OCI-LY3 (cell line): ENCODE results near the gene CACNA1F.

Source experiments
- H2AFZ ChIP-seq: fragments of 200-600, 300-600 bp; shearing (Covaris generic); 2 replicates; pipeline ENCODE4 v1.6.0; 2014; ENCODE audit warnings: antibody characterized with exemption, low read depth, low read length
- H3K27ac ChIP-seq: fragments of 200-600, 300-600 bp; sonication (generic); 2 replicates; pipeline ENCODE4 v1.5.1; 2014; ENCODE audit warnings: mild to moderate bottlenecking, low read length, moderate library complexity, mixed read lengths
- H3K27me3 ChIP-seq: fragments of 200-600, 300-600 bp; sonication (generic); 2 replicates; pipeline ENCODE4 v1.6.1; 2014; ENCODE audit warnings: low read depth, low read length, mixed read lengths
- H3K36me3 ChIP-seq: fragments of 200-600, 300-600 bp; sonication (generic); replicated peaks from 2 replicates; pipeline ENCODE3; 2014; ENCODE audit warnings: low read depth, low read length, mixed read lengths
- H3K4me1 ChIP-seq: fragments of 300-600, 200-600 bp; sonication (generic); 2 replicates; pipeline ENCODE4 v1.6.1; 2014; ENCODE audit warnings: low read length, mixed read lengths
- H3K4me2 ChIP-seq: fragments of 200-600, 300-600 bp; sonication (generic); 2 replicates; pipeline ENCODE4 v1.6.1; 2014; ENCODE audit warnings: low read length, mixed read lengths
- H3K4me3 ChIP-seq: fragments of 300-600, 200-600 bp; sonication (generic); 2 replicates; pipeline ENCODE4 v1.5.1; 2014; ENCODE audit warnings: antibody characterized with exemption, mild to moderate bottlenecking, low read length, moderate library complexity
- H3K79me2 ChIP-seq: fragments of 300-600, 200-600 bp; shearing (Covaris generic); 2 replicates; pipeline ENCODE4 v1.6.1; 2014; ENCODE audit warnings: mild to moderate bottlenecking, low read length, mixed read lengths
- H3K9ac ChIP-seq: fragments of 300-600, 200-600 bp; shearing (Covaris generic); 2 replicates; pipeline ENCODE4 v1.6.0; 2014; ENCODE audit warnings: mild to moderate bottlenecking, low read length, moderate library complexity
- H3K9me3 ChIP-seq: fragments of 200-600, 300-600 bp; shearing (Covaris generic); 2 replicates; pipeline ENCODE4 v1.6.1; 2014; ENCODE audit warnings: low read length, mixed read lengths; ENCODE audit not compliant: insufficient read depth
- H4K20me1 ChIP-seq: fragments of 200-600, 300-600 bp; sonication (generic); 2 replicates; pipeline ENCODE4 v1.6.1; 2016; ENCODE audit warnings: low read length, mixed read lengths; ENCODE audit not compliant: insufficient read depth
- CTCF ChIP-seq: fragments of 200-600, 300-600 bp; sonication (generic); IDR thresholded peaks from 2 replicates; pipeline ENCODE4 v1.5.1; 2014; ENCODE audit warnings: antibody characterized with exemption, low read length, low read depth
- EZH2phosphoT487 ChIP-seq: fragments of 200-600 bp; shearing (Covaris generic); IDR thresholded peaks from 2 replicates; pipeline ENCODE4 v1.6.1; 2018; ENCODE audit warnings: antibody characterized with exemption, mixed run types, low read depth

The CACNA1F gene

GRCh38 chrX:49197543-49198087 lies 35.5 kb downstream of the CACNA1F start:
- H3K9me3 ChIP-seq, result no peaks in the 10 kb centered on the region
- H3K27ac ChIP-seq, result no peak overlapping the region
- TF ChIP-seq CTCF (no peak), EZH2phosphoT487 (no peak)
- H3K79me2 ChIP-seq, result no peaks in the 10 kb centered on the region
- no peaks in the 10 kb centered on the region for H4K20me1 ChIP-seq
- H3K4me1 ChIP-seq, result peaks cover 13% of the 10 kb centered on the region
- no peaks in the 10 kb centered on the region for H3K27me3 ChIP-seq
- no peak overlapping the region for H3K4me3 ChIP-seq
- no peak overlapping the region for H3K4me2 ChIP-seq
- H3K9ac ChIP-seq, result no peak overlapping the region
- no peak overlapping the region for H2AFZ ChIP-seq
- no peaks in the 10 kb centered on the region for H3K36me3 ChIP-seq

GRCh38 chrX:49193542-49193964 lies 39.6 kb downstream of the CACNA1F start:
- no peak overlapping the region for H2AFZ ChIP-seq
- no peaks in the 10 kb centered on the region for H4K20me1 ChIP-seq
- peaks cover 11% of the 10 kb centered on the region; the same call in 1 of the 2 replicates for H3K4me1 ChIP-seq
- no peak overlapping the region for H3K27ac ChIP-seq
- no peak overlapping the region for H3K4me3 ChIP-seq
- no peaks in the 10 kb centered on the region for H3K27me3 ChIP-seq
- no peak overlapping the region for H3K4me2 ChIP-seq
- no peak overlapping the region for H3K9ac ChIP-seq
- TF ChIP-seq EZH2phosphoT487 (no peak), CTCF (no peak)
- no peaks in the 10 kb centered on the region for H3K79me2 ChIP-seq
- H3K9me3 ChIP-seq, result no peaks in the 10 kb centered on the region
- H3K36me3 ChIP-seq, result no peaks in the 10 kb centered on the region

- H3K4me1 ChIP-seq, result peaks cover 11% of the 10 kb centered on the region; the same call in 1 of the 2 replicates
- TF ChIP-seq CTCF (peak; percentile 67), EZH2phosphoT487 (no peak)
- H3K9me3 ChIP-seq, result no peaks in the 10 kb centered on the region
- H3K9ac ChIP-seq, result no peak overlapping the region
- no peaks in the 10 kb centered on the region for H3K27me3 ChIP-seq
- H3K4me2 ChIP-seq, result no peak overlapping the region
- H4K20me1 ChIP-seq, result no peaks in the 10 kb centered on the region
- no peak overlapping the region for H3K4me3 ChIP-seq
- H2AFZ ChIP-seq, result no peak overlapping the region
- no peaks in the 10 kb centered on the region for H3K36me3 ChIP-seq
- no peak overlapping the region for H3K27ac ChIP-seq
- H3K79me2 ChIP-seq, result no peaks in the 10 kb centered on the region
Observed at GRCh38 chrX:49192722-49193328, 40.3 kb downstream of the CACNA1F start.

GRCh38 chrX:49191574-49192011 lies 41.5 kb downstream of the CACNA1F start:
- H3K79me2 ChIP-seq, result no peaks in the 10 kb centered on the region
- H3K4me3 ChIP-seq, result peak overlapping the region; percentile 92
- H3K27me3 ChIP-seq, result no peaks in the 10 kb centered on the region
- H3K27ac ChIP-seq, result peak overlapping the region; percentile 65
- peak overlapping the region; percentile 82 for H3K9ac ChIP-seq
- peaks cover 13% of the 10 kb centered on the region; the same call in 1 of the 2 replicates for H3K4me1 ChIP-seq
- H3K36me3 ChIP-seq, result no peaks in the 10 kb centered on the region
- TF ChIP-seq EZH2phosphoT487 (no peak), CTCF (no peak)
- H4K20me1 ChIP-seq, result no peaks in the 10 kb centered on the region
- peak overlapping the region; percentile 41; the same call in 1 of the 2 replicates for H2AFZ ChIP-seq
- H3K4me2 ChIP-seq, result peak overlapping the region; percentile 69
- H3K9me3 ChIP-seq, result no peaks in the 10 kb centered on the region
